ENCODE measurements around the gene LAPTM5.

LAPTM5 gene

DNA sequence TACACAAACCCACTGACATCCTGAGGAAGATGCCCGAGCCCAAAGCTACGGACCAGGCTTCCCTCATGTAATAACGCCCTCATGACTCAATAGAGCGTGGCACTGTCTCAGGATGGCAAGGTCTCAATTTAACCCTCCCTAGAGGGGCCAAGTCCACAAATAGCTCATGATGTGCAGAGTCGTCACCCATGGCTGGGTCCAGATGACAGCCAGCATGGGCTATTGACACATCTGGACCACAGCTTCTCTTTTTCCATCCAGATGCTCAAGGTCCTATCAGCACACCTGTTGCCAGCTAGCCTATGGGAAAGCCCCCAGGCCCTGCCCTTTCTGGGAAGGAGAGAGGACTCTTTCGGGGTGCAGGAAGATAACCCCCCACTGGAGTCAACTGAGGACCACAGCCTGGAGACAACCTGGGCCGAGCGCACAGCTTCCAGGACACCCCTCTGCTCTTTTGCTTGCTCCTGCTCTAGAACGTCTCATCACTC is 2.8 kb downstream of the LAPTM5 start:
- DNase-seq = no peak

DNA sequence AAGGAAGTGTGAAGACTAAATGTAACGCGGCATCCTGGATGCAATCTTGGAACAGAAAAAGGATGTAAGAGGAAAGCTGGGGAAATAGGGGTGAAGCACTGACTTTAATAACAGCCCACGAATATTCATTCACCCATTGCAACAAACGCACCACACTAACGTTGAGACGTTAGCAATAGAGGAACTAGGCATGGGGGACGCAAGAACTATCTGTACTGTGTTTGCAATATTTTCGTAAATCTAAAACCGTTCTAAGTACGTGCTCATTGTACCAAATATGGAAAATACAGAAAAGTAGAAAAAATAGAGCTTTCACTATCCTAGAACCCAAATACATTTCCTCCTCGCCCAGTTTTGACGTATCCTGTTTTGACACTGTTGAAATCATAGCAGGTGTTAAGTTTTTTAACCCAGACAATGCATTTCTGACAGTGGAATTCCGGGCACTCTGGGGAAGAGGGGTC is 3.9 kb downstream of the LAPTM5 start:
- DNase-seq = no peak

DNA sequence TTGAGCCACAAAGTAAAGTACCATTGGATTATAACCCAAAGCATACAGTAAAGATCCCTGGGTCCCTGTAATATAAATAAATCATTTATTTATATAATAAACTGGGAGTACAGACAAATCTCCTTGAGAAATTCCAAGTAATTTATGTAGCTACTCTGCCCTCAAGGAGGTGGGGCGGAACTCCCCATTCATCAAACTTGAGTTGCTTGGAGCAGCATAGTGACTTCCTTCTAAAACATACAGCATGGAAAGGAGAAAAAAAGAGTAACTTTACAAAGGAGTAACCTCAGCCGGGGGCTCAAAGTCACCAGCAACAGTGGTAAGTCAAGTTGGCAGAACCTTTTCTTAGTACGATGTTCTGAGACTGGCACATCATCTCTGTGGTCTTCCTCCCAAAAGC is 4.5 kb downstream of the LAPTM5 start:
- DNase-seq = no peak

DNA sequence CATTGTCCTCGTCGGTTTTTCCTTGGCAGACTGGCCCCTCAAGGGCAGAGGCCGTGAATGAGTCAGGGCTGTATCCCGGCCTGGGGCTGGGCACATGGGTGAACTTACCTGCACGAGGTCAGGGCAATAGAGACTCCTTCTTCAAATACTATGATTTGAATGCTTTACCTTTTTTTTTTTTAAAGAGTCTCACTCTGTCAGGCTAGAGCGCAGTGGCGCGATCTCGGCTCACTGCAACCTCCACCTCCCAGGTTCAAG is 5.0 kb downstream of the LAPTM5 start:
- no peak for DNase-seq

DNA sequence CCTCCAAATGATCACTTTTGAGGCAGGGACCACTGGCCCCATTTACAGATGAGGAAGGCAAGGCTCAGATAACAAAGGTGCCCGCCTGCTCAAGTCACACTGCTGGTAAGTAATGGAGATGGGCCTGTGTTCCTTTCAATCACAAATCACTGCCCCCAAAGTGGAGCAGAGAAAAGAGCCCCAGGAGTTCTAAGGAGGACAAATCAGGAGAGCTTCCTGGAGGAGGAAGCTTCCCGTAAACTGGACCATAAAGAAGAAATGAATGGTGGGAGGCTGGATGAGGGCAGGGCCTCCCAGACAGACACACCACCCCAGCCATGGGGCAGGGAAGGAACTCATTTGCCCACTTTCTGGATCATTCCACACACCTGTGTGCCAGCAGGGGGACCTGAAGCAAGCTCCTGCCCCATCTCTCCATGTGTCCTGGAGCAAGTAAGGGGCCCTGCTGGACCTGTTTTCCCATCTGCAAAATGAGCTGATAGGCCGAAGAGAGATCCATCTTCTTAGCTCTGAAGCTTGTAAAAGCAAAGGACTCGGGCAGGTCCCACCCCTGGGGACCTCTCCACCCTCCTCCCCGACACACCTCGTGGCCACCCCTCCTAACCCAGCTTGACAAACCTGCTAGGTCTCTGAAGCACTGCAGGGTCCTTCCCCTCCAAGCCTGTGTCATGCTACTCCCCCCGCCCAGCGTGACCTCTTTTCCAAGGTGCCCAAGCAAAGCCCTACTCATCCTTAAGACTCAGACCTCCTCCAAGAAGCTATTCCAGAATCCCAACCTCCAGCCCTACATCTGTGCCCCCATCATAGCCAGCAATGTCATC is 5.5 kb downstream of the LAPTM5 start:
- DNase-seq = no peak

DNA sequence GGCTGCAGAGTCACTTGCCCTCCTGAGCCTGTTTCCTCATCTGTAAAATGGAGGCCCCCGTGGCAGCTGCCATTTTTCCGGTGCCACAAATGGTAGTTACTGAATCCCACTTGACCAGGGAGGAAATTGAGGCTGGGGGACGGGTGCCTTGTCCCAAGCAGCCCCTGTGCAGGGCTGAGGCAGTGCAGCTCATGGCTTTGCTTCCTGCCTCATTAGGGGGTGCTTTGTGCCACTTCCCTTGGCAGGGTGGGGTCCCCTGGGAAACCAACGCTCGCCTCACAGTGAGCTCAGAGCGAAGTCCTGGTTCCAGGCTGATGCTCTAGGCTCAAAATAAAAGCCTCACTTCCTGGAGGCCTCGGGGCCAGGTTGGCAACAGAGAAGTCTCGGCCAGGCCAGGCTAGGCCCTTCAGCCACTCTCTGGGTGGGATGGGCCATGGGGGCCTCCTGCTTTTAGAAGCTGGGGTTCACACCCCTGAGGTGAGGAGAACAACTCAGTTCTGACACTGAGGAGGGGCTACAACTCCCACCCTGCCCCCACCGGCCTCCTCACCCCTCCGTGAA is 6.8 kb downstream of the LAPTM5 start:
- no peak for DNase-seq

DNA sequence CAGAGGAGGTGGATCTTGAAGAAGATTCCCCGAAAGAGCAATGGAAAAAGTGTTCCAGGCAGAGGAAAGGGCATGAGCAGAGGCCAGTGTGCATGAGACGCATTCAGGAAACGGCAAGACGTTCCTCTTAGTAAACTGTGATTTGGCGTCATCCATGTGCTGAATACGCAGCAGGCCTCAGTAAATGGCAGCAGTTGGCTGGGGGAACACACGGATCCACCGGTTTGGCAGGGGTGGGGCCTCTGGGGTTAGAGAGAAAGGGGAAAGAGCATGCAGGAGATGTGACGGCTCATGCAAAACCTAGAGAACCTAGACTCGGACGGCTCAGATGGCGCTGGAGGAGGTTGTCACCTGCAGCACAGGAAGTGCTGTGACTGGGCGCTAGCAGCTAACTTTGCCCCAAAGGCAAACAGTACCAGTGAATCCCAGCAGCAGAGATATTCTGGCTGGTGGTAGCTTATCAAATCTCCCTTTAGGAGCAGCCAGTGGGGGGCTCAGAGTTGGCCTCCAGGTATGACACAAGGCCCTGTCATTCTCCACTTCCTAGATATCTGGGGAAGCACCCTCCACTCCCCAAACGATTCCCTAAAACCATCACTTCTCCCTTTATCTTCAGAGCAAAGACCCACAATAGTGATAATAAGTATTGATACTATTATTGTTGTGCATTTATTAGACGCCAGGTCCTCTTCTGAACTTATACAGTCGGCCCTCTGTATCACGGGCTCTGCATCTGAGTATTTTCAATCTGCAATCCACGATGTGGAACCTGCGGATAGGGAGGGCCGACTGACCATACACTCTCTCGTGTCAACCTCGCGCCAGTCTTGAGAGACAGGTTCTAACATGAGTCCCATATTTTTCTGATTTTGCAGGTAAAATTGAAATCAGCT is 7.6 kb downstream of the LAPTM5 start:
- DNase-seq = peak; percentile 49

DNA sequence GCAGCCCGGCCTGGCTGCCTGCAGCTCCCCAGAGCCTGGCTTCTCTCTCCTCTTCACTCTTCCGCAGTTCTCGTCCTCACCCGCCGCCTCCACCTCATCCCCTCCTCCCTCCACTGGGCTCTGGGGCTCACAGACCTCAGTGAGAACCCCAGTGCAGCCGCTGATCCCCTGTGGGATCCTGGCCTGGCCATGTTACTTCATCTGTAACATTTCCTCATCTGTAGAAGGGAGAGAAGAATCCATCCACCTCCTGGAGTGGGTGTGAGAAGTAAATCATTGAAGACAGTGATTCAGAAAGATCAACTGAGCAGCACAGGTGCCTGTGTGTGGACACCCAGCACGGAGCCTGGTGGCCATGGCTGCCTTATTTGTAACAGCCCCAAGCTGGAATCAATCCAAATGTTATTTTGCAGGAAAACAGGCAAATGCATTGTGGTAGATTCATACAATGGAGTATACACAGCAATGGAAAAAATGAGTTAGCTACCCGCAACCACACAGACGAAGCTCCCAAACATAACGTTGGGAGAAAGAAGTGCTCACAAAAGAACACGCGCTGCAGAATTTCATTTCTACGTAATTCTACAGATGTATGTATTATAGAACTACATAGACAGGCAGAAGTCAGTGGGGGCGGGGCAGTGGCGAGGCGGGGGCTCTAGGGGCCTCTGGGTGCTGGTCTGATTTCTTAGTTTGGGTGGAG is 8.7 kb downstream of the LAPTM5 start:
- DNase-seq = no peak

DNA sequence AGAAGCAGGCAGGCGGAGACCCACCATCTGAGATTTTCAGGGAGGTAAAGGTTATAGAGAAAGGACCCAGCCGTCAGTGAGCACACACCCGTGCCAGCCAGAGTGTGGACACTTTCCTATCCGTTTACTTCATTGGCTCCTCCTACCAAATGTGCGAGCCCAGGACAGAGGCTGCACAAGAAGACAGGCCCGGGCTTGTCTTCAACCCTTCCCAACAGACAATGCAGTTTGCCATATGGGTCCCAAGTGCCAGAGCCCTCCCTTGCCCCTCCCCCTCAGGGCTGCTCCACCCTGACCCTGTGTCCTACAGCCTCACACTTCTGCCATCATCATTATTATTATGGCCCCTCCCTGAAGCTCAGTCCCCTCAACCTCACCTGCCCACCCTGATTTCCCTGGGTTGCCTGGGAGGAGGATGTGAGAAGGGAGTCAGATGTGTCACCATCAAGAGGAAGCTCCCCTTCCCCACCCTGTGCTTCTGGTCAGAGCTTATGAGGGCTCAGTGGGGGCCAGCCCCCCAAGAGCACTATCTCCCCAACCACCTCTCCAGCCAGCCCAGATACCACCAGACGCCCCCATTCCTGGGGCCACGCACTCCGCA is 9.4 kb downstream of the LAPTM5 start:
- DNase-seq = no peak

DNA sequence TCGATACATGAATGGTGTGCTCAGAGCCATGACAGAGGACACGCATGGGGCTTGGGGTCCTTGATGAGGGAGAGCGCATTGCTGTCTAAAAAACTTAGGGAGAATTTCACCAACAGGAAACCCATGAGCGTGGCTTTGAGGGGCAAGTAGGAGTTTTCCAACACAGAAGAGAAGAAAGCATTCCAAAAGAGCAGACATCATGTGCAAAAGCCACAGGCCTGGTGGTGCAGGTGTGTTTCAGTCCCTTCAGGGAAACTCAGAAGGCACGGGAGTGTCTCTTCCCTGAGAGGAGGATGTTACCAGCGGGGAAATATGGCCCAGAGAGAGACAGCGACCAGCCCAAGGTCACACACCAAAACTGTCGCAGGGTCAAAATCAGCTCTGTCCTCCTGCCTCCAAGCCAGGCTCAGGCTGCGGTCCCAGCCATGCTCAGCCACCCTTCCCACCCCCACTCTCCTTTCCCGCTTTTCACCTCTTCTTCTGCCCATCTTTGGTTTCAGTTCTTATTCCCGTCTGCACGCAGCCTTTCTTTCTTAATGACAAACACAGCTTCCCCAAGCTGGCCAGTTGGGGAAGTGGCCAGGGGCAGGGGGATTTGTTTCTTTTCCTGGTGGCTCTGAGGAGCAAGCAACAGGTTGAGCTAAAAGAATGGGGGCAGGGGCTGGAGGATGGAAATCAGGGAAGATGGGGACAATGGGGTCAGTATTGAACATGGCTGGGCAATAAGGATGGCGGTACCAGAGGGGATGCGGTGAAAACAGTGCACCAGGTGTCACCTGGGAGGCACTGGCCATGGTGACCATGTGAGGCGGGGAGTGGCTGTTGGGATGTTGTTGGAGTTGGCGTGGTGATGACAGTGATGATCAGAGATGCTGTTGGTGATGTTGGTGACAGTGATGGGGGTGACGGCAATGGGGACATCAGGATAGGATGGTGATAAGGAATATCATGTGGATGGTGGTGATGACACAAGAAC is 10.3 kb downstream of the LAPTM5 start:
- no peak for DNase-seq

DNA sequence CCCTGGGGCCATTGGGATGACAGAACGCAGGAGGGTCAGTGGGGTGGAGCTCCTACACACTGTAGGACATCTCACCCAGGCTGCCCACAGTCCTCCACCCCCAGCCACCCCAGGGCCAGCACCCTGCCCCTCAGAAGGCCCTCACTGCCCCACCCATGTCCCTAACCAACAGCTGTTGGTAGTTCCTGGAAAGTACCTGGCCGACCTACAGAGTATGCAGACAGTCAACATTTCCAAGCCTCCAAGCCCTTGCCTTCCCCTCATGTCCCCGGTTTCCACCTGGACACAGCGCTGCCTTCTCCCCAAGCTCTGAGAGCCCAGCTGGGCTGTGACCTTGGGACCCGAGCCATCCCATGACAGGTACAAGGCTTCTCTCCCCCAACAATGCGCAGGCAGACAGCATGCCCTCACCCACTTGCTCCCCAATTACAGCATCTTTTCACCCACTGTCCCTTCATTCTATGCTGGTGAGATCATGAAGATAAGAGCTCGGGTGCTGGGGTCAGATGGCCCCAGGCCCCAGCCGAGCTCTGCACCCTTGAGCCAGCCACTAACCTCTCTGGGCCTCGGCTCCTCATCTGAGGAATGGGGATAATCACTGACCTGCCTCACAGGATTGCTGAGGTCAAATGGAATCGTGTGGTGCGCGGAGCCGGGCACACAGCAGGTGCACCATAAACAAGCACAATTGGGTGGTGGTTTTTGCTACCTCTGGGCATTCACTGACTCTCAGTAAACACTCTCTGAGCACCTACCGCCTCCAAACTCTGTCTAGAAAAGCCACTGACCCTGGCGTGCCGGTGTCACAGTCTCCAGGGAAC is 11.2 kb downstream of the LAPTM5 start:
- DNase-seq = no peak

DNA sequence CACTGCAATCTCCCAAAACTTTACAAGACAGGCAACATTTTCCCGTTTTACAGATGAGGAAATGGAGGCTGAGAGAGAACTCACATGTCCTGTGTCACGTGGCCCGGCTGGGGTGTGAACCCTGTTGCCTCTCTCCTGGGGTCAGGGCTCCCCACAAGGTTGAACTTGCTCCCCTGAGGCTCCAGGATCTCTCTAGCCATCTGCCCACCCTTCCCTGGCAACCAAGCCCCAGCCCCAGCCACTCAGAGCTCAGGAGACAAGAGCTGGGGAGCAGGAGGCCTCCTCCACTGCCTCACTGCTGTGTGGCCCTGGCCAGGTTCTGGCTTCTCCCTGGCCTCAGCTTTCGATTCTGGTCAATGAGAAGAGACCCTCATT is 11.8 kb downstream of the LAPTM5 start:
- DNase-seq = no peak

DNA sequence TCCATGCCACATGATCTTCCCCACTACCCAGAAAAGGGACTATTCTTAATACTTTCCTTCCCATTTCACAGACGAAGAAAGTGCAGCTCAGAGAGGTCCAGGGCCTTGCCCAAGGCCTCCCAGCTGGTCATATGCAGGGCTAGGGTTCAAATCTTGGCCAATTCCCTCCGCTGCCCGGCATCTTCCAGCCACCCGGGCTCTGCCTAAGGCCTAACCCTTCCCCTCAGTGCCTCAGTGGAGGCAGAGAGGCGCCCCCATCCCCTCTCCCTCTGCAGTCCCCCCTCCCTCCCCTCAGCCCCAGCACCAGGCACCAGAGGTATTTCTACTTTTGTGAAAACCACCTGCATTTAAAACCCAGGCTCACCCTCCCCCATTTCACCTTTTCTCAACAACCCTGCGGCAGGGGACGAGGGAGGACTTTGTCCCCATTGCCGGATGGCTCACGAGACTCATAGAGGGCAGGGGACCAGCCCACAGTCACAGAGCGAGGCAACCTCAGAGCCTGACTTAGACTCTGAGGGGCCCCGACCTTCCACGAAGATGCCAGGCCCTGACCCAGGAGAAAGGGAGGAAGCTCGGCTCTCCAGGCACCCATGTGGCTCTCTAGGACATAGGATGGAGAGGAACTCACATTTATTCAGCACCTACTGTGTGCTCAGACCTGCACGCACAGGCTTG is 12.3 kb downstream of the LAPTM5 start:
- no peak for DNase-seq

DNA sequence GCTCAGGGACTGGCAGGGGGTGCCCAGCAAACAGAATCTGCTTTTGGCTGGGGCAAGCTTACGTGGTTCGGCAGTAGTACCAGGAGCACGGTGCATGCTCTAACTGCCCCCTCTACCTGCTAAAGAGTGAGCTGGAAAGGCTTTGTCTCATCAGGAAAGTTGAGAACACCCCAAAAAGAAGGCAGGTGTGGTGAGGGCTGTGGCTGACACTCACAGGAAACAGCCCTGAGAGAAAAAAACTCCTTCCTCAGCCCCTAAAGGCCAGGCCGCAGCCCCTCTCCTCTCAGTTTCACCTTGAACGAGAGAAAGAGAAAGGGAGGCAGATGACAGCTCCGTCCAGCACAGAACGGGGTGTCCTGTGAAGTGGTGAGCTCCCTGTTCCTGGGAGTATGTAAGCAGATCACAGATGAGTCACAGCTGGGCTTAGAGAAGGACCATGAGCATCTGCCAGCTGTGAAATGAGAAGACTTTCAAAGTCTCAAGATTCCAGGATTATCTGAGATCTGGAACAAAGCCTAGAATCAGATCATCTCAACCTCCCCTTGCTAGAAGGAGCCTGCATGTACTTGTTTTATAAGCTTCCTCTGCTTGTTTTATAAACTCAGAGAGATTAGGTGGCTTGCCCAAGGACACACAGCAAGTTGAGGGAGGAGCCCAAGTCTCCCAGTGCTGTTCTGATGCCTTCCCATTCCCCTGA is 13.4 kb downstream of the LAPTM5 start:
- no peak for DNase-seq

DNA sequence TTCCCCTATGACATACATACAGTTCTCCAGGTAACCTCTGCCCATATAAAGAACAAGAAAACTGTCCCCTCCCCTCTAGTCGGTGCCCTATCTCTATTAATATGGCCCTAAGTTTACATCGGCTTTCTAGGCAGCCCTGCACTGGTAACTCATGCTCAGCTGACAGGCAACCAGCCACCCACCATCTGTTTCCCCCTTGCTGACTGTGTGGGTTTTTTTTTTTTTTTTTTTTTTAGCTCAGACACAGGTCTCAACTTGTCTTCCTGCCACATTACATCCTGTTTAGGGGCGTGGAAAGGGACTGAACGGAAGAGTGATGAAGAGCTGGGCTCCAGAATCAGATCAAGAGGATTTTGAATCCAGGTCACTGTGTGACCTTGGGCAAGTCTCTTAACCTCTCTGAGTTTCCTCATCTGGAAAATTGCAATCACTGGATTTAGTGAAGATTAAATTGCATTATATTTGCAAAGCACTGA is 14.0 kb downstream of the LAPTM5 start:
- peak; percentile 54 for DNase-seq

DNA sequence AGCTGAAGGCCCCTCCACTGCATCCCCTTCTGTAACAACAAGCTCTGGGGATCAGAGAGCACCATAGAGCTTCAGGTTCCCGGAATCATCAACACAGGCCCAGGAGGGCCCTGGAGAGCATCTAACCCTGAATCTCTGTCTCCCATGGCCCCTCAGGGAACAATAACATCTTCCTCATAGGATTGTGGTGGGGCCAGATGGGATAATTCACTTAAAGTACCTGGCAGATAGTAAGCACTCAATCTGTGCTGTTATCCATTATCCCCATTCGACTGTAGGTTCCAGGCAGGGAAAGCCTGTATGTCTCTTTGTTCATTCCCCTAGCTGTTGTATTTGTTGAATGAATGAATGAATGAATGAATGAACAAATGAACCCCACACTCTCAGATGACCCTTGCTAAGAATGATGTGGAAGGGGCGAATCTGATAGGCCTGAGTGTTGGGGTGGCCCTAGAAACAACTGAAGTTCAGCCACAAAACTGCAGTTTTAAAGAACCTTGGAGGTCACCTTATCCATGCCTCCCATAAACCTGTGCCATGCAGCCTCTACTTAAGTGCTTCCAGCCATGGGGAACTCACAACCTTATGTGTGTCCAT is 14.5 kb downstream of the LAPTM5 start:
- no peak for DNase-seq

DNA sequence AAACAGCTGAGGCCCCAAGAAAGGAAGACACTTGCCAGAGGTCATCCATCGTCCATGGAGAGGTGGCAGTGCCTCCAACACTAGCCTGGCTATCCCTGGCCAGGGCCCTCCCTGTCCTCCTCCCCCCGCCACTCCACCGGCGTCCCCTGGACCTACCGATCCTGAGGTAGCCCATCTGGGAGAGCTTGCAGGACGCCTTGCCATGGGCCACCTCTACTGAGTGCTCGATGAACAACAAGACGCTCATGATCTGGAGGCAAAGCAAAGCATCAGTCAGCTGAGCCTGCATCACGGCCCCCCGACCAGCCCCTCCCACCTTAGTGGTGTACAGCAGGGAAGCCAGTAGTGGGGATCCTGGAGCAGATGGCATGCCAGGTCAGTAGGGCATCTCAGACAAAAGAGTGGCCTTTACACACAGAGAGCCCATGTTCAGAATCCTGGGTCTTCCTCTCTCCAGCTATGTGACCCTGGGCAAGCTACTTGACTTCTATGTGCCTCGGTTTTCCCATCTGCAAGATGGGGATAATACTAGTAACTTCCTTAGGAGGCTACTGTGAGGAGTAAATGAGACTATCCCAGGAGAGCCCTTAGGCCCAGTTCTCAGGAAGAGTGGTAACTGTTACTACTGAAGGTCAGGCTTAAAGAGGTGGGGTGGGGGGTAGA is 15.1 kb downstream of the LAPTM5 start:
- DNase-seq = no peak

DNA sequence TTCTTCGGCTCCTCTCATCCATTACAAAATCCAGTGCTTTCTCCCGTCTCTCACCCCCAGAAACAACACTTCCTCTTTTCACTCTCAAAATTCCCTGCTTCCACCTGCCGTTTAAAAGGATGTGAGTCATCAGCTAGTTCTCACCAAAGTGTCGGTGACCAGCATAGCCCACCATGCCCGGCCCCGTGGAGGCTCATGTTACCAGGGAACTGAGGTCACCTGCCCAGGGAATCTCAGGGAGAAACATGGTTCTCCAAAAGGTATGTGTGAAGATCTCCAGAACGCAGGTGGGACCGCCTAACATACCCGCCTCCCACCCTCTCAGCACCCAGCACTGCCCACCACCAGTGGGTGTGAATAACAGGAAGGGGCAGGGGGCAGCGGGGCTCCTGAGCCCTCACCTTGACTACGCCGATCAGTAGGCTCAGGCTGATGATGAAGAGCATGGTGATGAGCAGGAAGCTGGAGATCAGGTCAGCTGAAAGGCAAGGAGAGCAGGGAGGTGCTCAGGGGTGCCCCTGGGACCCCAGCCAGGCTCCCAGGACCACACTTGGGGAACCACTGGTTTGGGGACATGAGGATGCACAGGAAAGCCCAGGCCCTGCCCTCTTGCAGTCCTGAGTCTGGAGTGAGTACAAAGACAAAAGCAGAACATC is 16.2 kb downstream of the LAPTM5 start:
- no peak for DNase-seq
